Lower leg skin (tissue), 3 donors: ENCODE results near the gene NLRX1.

Experiments used
- CTCF ChIP-seq, 3 donors: fragments of 450-650 bp; IDR thresholded peaks; one replicate each; pipeline ENCODE4 v1.5.1; 2016; ENCODE audit warnings: antibody characterized with exemption in 3 of 3, mild to moderate bottlenecking in 3 of 3, moderate library complexity in 2 of 3
- POLR2A ChIP-seq, 2 donors: fragments of 450-650 bp; IDR thresholded peaks; one replicate each; pipeline ENCODE4 v1.6.1; 2016 to 2017; ENCODE audit warnings: antibody characterized with exemption in 2 of 2, mild to moderate bottlenecking in 1 of 2, moderate library complexity in 1 of 2

GRCh38 chr11:119134389-119134978, 34.0 kb upstream of the NLRX1 start:
- no peak for TF ChIP-seq POLR2A (IDR thresholded peaks at IDR 0.05)
- no peak for TF ChIP-seq CTCF (IDR thresholded peaks at IDR 0.05)
